Loucy (cell line): Measurements from ENCODE around the gene RNF44.

Experiments
- H2AFZ ChIP-seq: fragments of 200-600 bp; sonication (generic); 2 replicates; pipeline ENCODE4 v1.6.0; 2016; ENCODE audit warnings: antibody characterized with exemption, mild to moderate bottlenecking, low read length, moderate library complexity
- H3F3A ChIP-seq: fragments of 200-600 bp; 2 replicates; pipeline ENCODE4 v1.6.0; 2016; ENCODE audit warnings: antibody characterized with exemption, low read depth, mild to moderate bottlenecking
- H3K27me3 ChIP-seq: fragments of 200-600 bp; sonication (generic); 2 replicates; pipeline ENCODE4 v1.6.1; 2014; ENCODE audit warnings: low read length, mild to moderate bottlenecking; ENCODE audit not compliant: insufficient read depth, poor library complexity, severe bottlenecking
- H3K36me3 ChIP-seq: fragments of 200-600 bp; sonication (generic); 2 replicates; pipeline ENCODE4 v1.6.1; 2016; ENCODE audit warnings: low read length; ENCODE audit not compliant: insufficient read depth
- H3K4me1 ChIP-seq: fragments of 200-600 bp; sonication (generic); 2 replicates; pipeline ENCODE4 v1.5.1; 2014; ENCODE audit warnings: low read length, mild to moderate bottlenecking; ENCODE audit not compliant: insufficient read depth, poor library complexity, severe bottlenecking
- H3K4me2 ChIP-seq: fragments of 200-600 bp; sonication (generic); 2 replicates; pipeline ENCODE4 v1.6.0; 2014; ENCODE audit warnings: antibody characterized with exemption, low read length, low read depth, mild to moderate bottlenecking; ENCODE audit not compliant: poor library complexity, severe bottlenecking
- H3K4me3 ChIP-seq: fragments of 200-600 bp; sonication (generic); 2 replicates; pipeline ENCODE4 v1.5.1; 2014; ENCODE audit warnings: low read length, mild to moderate bottlenecking, mixed read lengths; ENCODE audit not compliant: poor library complexity, severe bottlenecking
- H3K79me2 ChIP-seq: fragments of 200-600 bp; sonication (generic); 2 replicates; pipeline ENCODE4 v1.6.1; 2014; ENCODE audit warnings: low read length; ENCODE audit not compliant: insufficient read depth
- H3K9ac ChIP-seq: fragments of 200-600 bp; sonication (generic); 2 replicates; pipeline ENCODE4 v1.6.0; 2014; ENCODE audit warnings: mild to moderate bottlenecking, low read depth, low read length, moderate library complexity; ENCODE audit not compliant: poor library complexity, severe bottlenecking
- H3K9me2 ChIP-seq: fragments of 200-600 bp; sonication (generic); replicated peaks from 2 replicates; pipeline ENCODE4 v1.6.1; 2016; ENCODE audit warnings: low read depth, low read length, mixed read lengths
- H3K9me3 ChIP-seq: fragments of 200-600 bp; sonication (generic); 2 replicates; pipeline ENCODE4 v1.6.1; 2014; ENCODE audit warnings: mild to moderate bottlenecking, antibody characterized with exemption, low read length, low read depth; ENCODE audit not compliant: insufficient read depth
- H4K20me1 ChIP-seq: fragments of 200-600 bp; sonication (generic); 2 replicates; pipeline ENCODE4 v1.6.0; 2014; ENCODE audit warnings: antibody characterized with exemption, low read length, mild to moderate bottlenecking; ENCODE audit not compliant: insufficient read depth, poor library complexity, severe bottlenecking
- EZH2phosphoT487 ChIP-seq: fragments of 200-600 bp; IDR thresholded peaks from 2 replicates; pipeline ENCODE4 v1.6.1; 2018; ENCODE audit warnings: antibody characterized with exemption, mild to moderate bottlenecking, moderate library complexity, borderline replicate concordance
- TF ChIP-seq, protein P1 (sequence below): fragments of 200-600 bp; sonication (generic); conservative IDR thresholded peaks from 2 replicates; pipeline ENCODE4 v1.5.1; 2014; ENCODE audit warnings: mild to moderate bottlenecking, antibody characterized with exemption, low read length

RNF44 gene

DNA sequence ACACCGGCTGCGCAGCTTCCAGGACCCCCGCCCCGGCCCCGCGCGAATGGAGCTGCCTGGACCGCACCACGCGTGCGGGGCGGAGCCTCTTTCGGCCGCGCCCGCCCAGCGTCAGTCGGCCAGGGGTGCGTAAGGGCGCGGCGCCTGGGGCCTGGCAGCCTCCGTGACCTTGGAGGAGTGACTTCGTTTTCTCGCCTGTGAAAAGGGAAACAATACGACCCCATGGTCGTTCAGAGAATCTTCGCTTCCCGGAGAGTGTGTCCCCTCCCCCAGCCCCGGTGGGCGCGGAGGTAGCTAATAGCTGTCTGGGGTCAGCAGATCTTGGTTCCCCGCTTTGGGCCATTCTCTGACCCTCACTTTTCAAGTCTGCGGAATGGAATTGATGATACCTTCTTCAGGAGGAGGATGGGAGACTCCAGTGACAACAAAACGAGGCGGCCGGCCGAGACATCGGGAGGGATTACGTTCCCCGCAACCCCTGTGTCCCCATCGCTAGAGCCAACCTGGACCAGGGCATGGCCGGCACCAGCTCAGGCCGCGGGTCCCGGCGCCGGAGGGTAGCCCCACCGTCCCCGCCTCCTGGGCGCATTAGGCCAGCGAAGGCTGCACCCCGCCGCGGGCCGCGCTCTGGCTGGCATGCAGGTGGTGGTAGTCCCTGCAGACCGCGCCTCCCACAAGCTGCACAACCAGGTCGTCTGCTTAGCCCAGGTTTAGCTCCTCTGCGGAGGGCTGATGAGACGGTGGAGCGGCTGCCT is 6.4 kb upstream of the RNF44 start:
- H3K36me3 ChIP-seq = no peaks in the 10 kb centered on the region
- TF ChIP-seq, protein P1, sequence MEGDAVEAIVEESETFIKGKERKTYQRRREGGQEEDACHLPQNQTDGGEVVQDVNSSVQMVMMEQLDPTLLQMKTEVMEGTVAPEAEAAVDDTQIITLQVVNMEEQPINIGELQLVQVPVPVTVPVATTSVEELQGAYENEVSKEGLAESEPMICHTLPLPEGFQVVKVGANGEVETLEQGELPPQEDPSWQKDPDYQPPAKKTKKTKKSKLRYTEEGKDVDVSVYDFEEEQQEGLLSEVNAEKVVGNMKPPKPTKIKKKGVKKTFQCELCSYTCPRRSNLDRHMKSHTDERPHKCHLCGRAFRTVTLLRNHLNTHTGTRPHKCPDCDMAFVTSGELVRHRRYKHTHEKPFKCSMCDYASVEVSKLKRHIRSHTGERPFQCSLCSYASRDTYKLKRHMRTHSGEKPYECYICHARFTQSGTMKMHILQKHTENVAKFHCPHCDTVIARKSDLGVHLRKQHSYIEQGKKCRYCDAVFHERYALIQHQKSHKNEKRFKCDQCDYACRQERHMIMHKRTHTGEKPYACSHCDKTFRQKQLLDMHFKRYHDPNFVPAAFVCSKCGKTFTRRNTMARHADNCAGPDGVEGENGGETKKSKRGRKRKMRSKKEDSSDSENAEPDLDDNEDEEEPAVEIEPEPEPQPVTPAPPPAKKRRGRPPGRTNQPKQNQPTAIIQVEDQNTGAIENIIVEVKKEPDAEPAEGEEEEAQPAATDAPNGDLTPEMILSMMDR = no peak
- no peak for TF ChIP-seq EZH2phosphoT487
- H3K27me3 ChIP-seq = no peaks in the 10 kb centered on the region
- H3K9me2 ChIP-seq = no peaks in the 10 kb centered on the region
- H3F3A ChIP-seq = no peaks in the 10 kb centered on the region
- H3K4me3 ChIP-seq = peak overlapping the region; percentile 84
- H3K4me2 ChIP-seq = peak overlapping the region; percentile 83
- peaks cover 20% of the 10 kb centered on the region; the same call in 1 of the 2 replicates for H3K79me2 ChIP-seq
- no peaks in the 10 kb centered on the region for H3K9me3 ChIP-seq
- peak overlapping the region; percentile 80 for H3K9ac ChIP-seq
- peaks cover 12% of the 10 kb centered on the region for H3K4me1 ChIP-seq
- H4K20me1 ChIP-seq = no peaks in the 10 kb centered on the region
- H2AFZ ChIP-seq = peak overlapping the region; percentile 93

DNA sequence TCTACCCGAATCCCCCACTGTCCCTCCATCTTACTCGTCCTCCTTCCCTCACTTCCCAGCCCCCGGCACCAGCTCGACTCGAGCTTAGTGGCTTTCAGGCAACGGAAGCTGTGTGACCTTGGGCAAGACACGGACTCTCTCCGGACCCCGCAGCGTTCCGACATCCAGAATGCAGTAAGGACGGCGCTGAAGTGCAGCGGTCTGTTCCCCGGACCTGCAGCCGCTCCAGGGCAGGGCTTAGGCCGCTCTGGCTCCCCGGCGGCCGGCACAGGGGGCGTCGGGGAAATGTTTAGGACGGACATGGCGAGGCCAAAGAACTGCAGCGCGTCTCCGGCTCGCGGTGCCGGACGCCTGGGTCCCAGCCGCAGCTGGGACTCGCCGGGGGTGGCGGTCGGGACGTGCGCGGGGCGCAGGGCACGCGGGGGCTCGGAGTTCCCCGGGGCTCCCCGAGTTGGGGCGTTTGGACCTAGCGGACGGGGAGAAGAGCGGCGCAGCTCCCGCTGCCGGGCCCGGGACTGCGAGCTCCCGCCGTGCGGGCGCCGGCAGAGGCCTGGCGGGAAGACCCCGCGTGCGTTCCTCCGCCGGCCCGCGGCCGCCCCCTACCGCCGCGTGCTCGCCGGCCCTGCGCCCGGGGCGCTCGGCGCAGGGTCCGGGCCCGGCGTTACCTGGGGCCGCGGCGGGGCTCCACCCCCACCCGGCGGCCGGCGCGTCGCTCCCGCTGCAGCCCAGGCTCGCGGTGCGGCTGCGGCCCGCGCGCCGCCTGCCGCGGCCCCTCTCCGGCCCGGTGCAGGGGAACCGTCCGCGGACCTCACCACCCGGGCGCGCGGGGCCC is 5.6 kb upstream of the RNF44 start:
- Histone ChIP-seq H3K36me3 (no peaks in the 10 kb centered on the region), H3K4me2 (peak overlapping the region; percentile 83), H3K27me3 (no peaks in the 10 kb centered on the region), H3F3A (no peaks in the 10 kb centered on the region), H3K9ac (peak overlapping the region; percentile 88), H2AFZ (no peak overlapping the region; the same call in 1 of the 2 replicates), H3K4me1 (peaks cover 12% of the 10 kb centered on the region), H3K4me3 (peak overlapping the region; percentile 84), H4K20me1 (no peaks in the 10 kb centered on the region), H3K79me2 (peaks cover 20% of the 10 kb centered on the region; the same call in 1 of the 2 replicates), H3K9me2 (no peaks in the 10 kb centered on the region), H3K9me3 (no peaks in the 10 kb centered on the region)
- TF ChIP-seq, protein P1 = no peak; the same call in 1 of the 2 replicates
- no peak for TF ChIP-seq EZH2phosphoT487

DNA sequence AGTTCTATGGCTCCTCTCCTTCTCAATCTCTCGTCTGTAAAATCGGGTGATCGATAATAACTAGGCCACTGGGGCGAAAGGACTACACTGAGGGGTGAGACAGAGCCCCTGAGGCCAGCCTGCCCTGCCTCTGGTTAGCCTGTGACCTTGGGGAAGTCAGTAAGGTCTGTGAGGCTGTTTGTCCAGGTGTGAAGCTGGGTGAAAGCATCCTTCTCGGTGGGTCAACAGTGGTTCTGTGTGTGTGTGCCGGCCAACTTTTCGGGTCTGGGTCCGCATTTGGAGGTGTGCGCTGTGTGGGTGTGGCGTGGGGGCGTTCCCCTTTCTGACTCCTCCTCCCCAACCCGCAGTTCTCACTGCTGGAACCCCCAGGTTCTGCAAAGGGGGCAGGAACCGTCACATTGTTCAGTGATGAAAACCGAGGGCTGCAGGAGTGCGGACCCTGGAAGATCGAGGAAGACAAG is 5.0 kb upstream of the RNF44 start:
- peak overlapping the region; percentile 84 for H3K4me3 ChIP-seq
- H3K4me2 ChIP-seq = peak overlapping the region; percentile 69
- TF ChIP-seq EZH2phosphoT487 = no peak
- TF ChIP-seq, protein P1 = no peak
- H3K4me1 ChIP-seq = peaks cover 12% of the 10 kb centered on the region
- H2AFZ ChIP-seq = no peak overlapping the region
- no peaks in the 10 kb centered on the region for H3K9me3 ChIP-seq
- H3F3A ChIP-seq = no peaks in the 10 kb centered on the region
- peaks cover 20% of the 10 kb centered on the region; the same call in 1 of the 2 replicates for H3K79me2 ChIP-seq
- no peaks in the 10 kb centered on the region for H3K9me2 ChIP-seq
- peak overlapping the region; percentile 88 for H3K9ac ChIP-seq
- H3K27me3 ChIP-seq = no peaks in the 10 kb centered on the region
- no peaks in the 10 kb centered on the region for H3K36me3 ChIP-seq
- H4K20me1 ChIP-seq = no peaks in the 10 kb centered on the region
